Neural progenitor cell (in vitro differentiated cells): ENCODE measurements around the gene CCT7. TPM values are rescaled to one million over a fixed set of nuclear protein-coding genes. Genes with fewer than 3 reads are reported as not detected.
A peak's percentile ranks its signal among the peaks of the same experiment; 100 is the strongest.
"Not testable (repeated sequence)": the region's sequence is repeated elsewhere in the genome, so short reads cannot be mapped to it uniquely, and the experiment has no call there.

Source experiments
- DNase-seq: peaks from one replicate; pipeline ENCODE4 v3.0.0-alpha.2; 2016; ENCODE audit warnings: low spot score
- H2AFZ ChIP-seq: fragments of 200-600 bp; sonication (generic); replicated peaks from 2 replicates; pipeline ENCODE4 v1.6.1; 2016; ENCODE audit warnings: antibody characterized with exemption
- H3F3A ChIP-seq: fragments of 200-600 bp; sonication (generic); 2 replicates; pipeline ENCODE4 v1.6.1; 2016; ENCODE audit warnings: antibody characterized with exemption, low read depth
- H3K27ac ChIP-seq: fragments of 200-600 bp; sonication (generic); 2 replicates; pipeline ENCODE4 v1.5.1; 2016; ENCODE audit warnings: mild to moderate bottlenecking
- H3K27me3 ChIP-seq: fragments of 200-600 bp; sonication (generic); 2 replicates; pipeline ENCODE4 v1.6.1; 2016; ENCODE audit warnings: mild to moderate bottlenecking, moderate library complexity
- H3K36me3 ChIP-seq: fragments of 200-600 bp; sonication (generic); 2 replicates; pipeline ENCODE4 v1.5.1; 2016
- H3K4me1 ChIP-seq: fragments of 200-600 bp; sonication (generic); 2 replicates; pipeline ENCODE4 v1.6.1; 2016; ENCODE audit warnings: mixed run types
- H3K4me2 ChIP-seq: fragments of 200-600 bp; sonication (generic); 2 replicates; pipeline ENCODE4 v1.6.1; 2016
- H3K4me3 ChIP-seq: fragments of 200-600 bp; sonication (generic); 2 replicates; pipeline ENCODE4 v1.5.1; 2016
- H3K79me2 ChIP-seq: fragments of 200-600 bp; sonication (generic); 2 replicates; pipeline ENCODE4 v1.6.1; 2016; ENCODE audit warnings: low read depth
- H3K9ac ChIP-seq: fragments of 200-600 bp; sonication (generic); 2 replicates; pipeline ENCODE4 v1.6.1; 2016
- H3K9me3 ChIP-seq: fragments of 200-600 bp; sonication (generic); 2 replicates; pipeline ENCODE4 v1.5.1; 2016; ENCODE audit warnings: low read depth
- H4K20me1 ChIP-seq: fragments of 200-600 bp; sonication (generic); 2 replicates; pipeline ENCODE4 v1.6.1; 2016; ENCODE audit warnings: low read depth
- H3K27ac Mint-ChIP-seq: 3 replicates; pipeline ENCODE4 v1.8.0; 2021; ENCODE audit warnings: mixed read lengths
- H3K27me3 Mint-ChIP-seq: 2 replicates; pipeline ENCODE4 v1.8.0; 2022; ENCODE audit warnings: low read depth, mild to moderate bottlenecking, inconsistent platforms, moderate library complexity, mixed read lengths; ENCODE audit not compliant: insufficient read depth
- H3K36me3 Mint-ChIP-seq: 3 replicates; pipeline ENCODE4 v1.8.0; 2021; ENCODE audit warnings: mixed read lengths
- H3K4me1 Mint-ChIP-seq: 3 replicates; pipeline ENCODE4 v1.8.0; 2021; ENCODE audit warnings: mixed read lengths
- H3K4me3 Mint-ChIP-seq: 3 replicates; pipeline ENCODE4 v1.8.0; 2021; ENCODE audit warnings: mild to moderate bottlenecking, moderate library complexity, mixed read lengths
- H3K9me3 Mint-ChIP-seq: 3 replicates; pipeline ENCODE4 v1.8.0; 2020; ENCODE audit warnings: mixed read lengths
- CTCF ChIP-seq: fragments of 200-600 bp; sonication (generic); IDR thresholded peaks from 2 replicates; pipeline ENCODE4 v1.5.1; 2017; ENCODE audit warnings: antibody characterized with exemption, mild to moderate bottlenecking
- EZH2 ChIP-seq: fragments of 200-600 bp; sonication (generic); IDR thresholded peaks from 2 replicates; pipeline ENCODE4 v1.6.1; 2017; ENCODE audit warnings: antibody characterized with exemption, mild to moderate bottlenecking, moderate library complexity
- EZH2phosphoT487 ChIP-seq: fragments of 200-600 bp; sonication (generic); IDR thresholded peaks from 2 replicates; pipeline ENCODE4 v1.6.1; 2017; ENCODE audit warnings: antibody characterized with exemption
- total RNA-seq: library from RNA; depleted of rRNA; stranded (reverse); fragments of >200 nt; gene quantifications from 2 replicates; pipeline ENCODE4 v1.2.3, GENCODE V29; 2015; ENCODE audit warnings: low replicate concordance

Gene CCT7
- total RNA-seq, 1 donor from 2014 or later: 456 TPM

GRCh38 chr2:73262108-73262651 lies 28.1 kb downstream of the CCT7 start:
- Histone ChIP-seq H3K27me3 (peaks cover 2% of the 10 kb centered on the region), H4K20me1 (peaks cover 5% of the 10 kb centered on the region), H3K79me2 (no peaks in the 10 kb centered on the region), H3F3A (no peaks in the 10 kb centered on the region), H3K9me3 (no peaks in the 10 kb centered on the region), H3K4me1 (no peaks in the 10 kb centered on the region), H3K4me3 (no peak overlapping the region), H2AFZ (no peak overlapping the region), H3K27ac (no peak overlapping the region), H3K36me3 (no peaks in the 10 kb centered on the region), H3K4me2 (no peak overlapping the region), H3K9ac (no peak overlapping the region)
- no peak for DNase-seq
- Mint-ChIP-seq H3K4me1 (no peaks in the 10 kb centered on the region), H3K36me3 (no peaks in the 10 kb centered on the region), H3K27me3 (peaks cover 10% of the 10 kb centered on the region), H3K27ac (no peak overlapping the region), H3K4me3 (no peak overlapping the region), H3K9me3 (no peaks in the 10 kb centered on the region)
- TF ChIP-seq CTCF: no peak
- TF ChIP-seq EZH2: no peak
- no peak for TF ChIP-seq EZH2phosphoT487

GRCh38 chr2:73262691-73263429 lies 28.8 kb downstream of the CCT7 start:
- not testable (repeated sequence) for H3K4me2 ChIP-seq, H3K27ac ChIP-seq, H3K36me3 Mint-ChIP-seq, H3K27ac Mint-ChIP-seq, H2AFZ ChIP-seq, H3K36me3 ChIP-seq, H3K9me3 ChIP-seq, H3K4me3 Mint-ChIP-seq, H3K9ac ChIP-seq, H3F3A ChIP-seq, DNase-seq, H3K4me1 Mint-ChIP-seq, H3K27me3 ChIP-seq, H3K9me3 Mint-ChIP-seq, H3K79me2 ChIP-seq, H3K4me3 ChIP-seq, H3K4me1 ChIP-seq
- H3K27me3 Mint-ChIP-seq: peaks cover 12% of the 10 kb centered on the region
- H4K20me1 ChIP-seq: peaks cover 11% of the 10 kb centered on the region

- Histone ChIP-seq H3F3A (no peaks in the 10 kb centered on the region), H4K20me1 (peaks cover 20% of the 10 kb centered on the region), H3K27me3 (peaks cover 18% of the 10 kb centered on the region), H3K4me1 (no peaks in the 10 kb centered on the region), H3K4me2 (no peak overlapping the region), H3K27ac (no peak overlapping the region), H3K79me2 (no peaks in the 10 kb centered on the region), H2AFZ (no peak overlapping the region), H3K4me3 (no peak overlapping the region), H3K36me3 (no peaks in the 10 kb centered on the region), H3K9me3 (no peaks in the 10 kb centered on the region), H3K9ac (no peak overlapping the region)
- no peak for TF ChIP-seq CTCF
- TF ChIP-seq EZH2: no peak
- TF ChIP-seq EZH2phosphoT487: no peak
- H3K36me3 Mint-ChIP-seq: no peaks in the 10 kb centered on the region
- H3K27me3 Mint-ChIP-seq: peaks cover 20% of the 10 kb centered on the region
- no peak for DNase-seq
- no peak overlapping the region for H3K4me3 Mint-ChIP-seq
- H3K9me3 Mint-ChIP-seq: no peaks in the 10 kb centered on the region
- H3K4me1 Mint-ChIP-seq: peaks cover 4% of the 10 kb centered on the region
- H3K27ac Mint-ChIP-seq: peak overlapping the region; percentile 48
These were observed 29.6 kb downstream of the CCT7 start for GRCh38 chr2:73263540-73264331.

GRCh38 chr2:73264332-73264606 lies 30.2 kb downstream of the CCT7 start:
- H3K4me3 ChIP-seq: no peak overlapping the region
- H3K9me3 ChIP-seq: no peaks in the 10 kb centered on the region
- Mint-ChIP-seq H3K36me3 (no peaks in the 10 kb centered on the region), H3K27me3 (peaks cover 21% of the 10 kb centered on the region), H3K4me3 (no peak overlapping the region), H3K27ac (no peak overlapping the region), H3K9me3 (no peaks in the 10 kb centered on the region), H3K4me1 (peaks cover 4% of the 10 kb centered on the region)
- H3K27ac ChIP-seq: no peak overlapping the region
- H2AFZ ChIP-seq: no peak overlapping the region
- no peaks in the 10 kb centered on the region for H3F3A ChIP-seq
- TF ChIP-seq CTCF (no peak), EZH2 (no peak), EZH2phosphoT487 (no peak)
- H3K4me1 ChIP-seq: no peaks in the 10 kb centered on the region
- H3K27me3 ChIP-seq: peaks cover 23% of the 10 kb centered on the region
- no peak overlapping the region for H3K9ac ChIP-seq
- no peak overlapping the region for H3K4me2 ChIP-seq
- peaks cover 20% of the 10 kb centered on the region for H4K20me1 ChIP-seq
- H3K79me2 ChIP-seq: no peaks in the 10 kb centered on the region
- no peak for DNase-seq
- H3K36me3 ChIP-seq: no peaks in the 10 kb centered on the region
